Mesendoderm (in vitro differentiated cells): ENCODE measurements around the gene RNF208.

ENCODE experiments used
- DNase-seq: peaks from one replicate; pipeline ENCODE4 v3.0.0; 2013
- H2AK5ac ChIP-seq: 2 replicates; pipeline ENCODE4 v1.6.1; 2013; ENCODE audit warnings: low read length, inconsistent platforms
- H2BK120ac ChIP-seq: 2 replicates; pipeline ENCODE4 v1.6.1; 2013; ENCODE audit warnings: low read depth, mild to moderate bottlenecking, low read length, moderate library complexity, mixed read lengths
- H2BK15ac ChIP-seq: replicated peaks from 2 replicates; pipeline ENCODE4 v1.6.1; 2013; ENCODE audit warnings: low read depth, mild to moderate bottlenecking, moderate library complexity
- H2BK5ac ChIP-seq: 2 replicates; pipeline ENCODE4 v1.6.1; 2013; ENCODE audit warnings: low read length, inconsistent platforms
- H3K18ac ChIP-seq: 2 replicates; pipeline ENCODE4 v1.6.1; 2013; ENCODE audit warnings: mild to moderate bottlenecking, low read length, mixed read lengths
- H3K23ac ChIP-seq: one replicate; pipeline ENCODE4 v1.6.1; 2013; ENCODE audit warnings: low read length
- H3K27ac ChIP-seq: 2 replicates; pipeline ENCODE4 v1.5.1; 2013; ENCODE audit warnings: low read depth, mild to moderate bottlenecking, inconsistent platforms, low read length, moderate library complexity
- H3K27me3 ChIP-seq: 2 replicates; pipeline ENCODE4 v1.6.1; 2013; ENCODE audit warnings: low read length, control low read depth, mild to moderate bottlenecking, inconsistent platforms; ENCODE audit not compliant: insufficient read depth, poor library complexity
- H3K36me3 ChIP-seq: 2 replicates; pipeline ENCODE4 v1.6.1; 2013; ENCODE audit warnings: low read length, inconsistent platforms; ENCODE audit not compliant: control insufficient read depth, insufficient read depth
- H3K4ac ChIP-seq: one replicate; pipeline ENCODE4 v1.6.1; 2013; ENCODE audit warnings: low read depth, mild to moderate bottlenecking, low read length, moderate library complexity
- H3K4me1 ChIP-seq: 2 replicates; pipeline ENCODE4 v1.6.1; 2013; ENCODE audit warnings: low read depth, low read length, inconsistent platforms; ENCODE audit not compliant: control insufficient read depth
- H3K4me2 ChIP-seq: 2 replicates; pipeline ENCODE4 v1.6.1; 2013; ENCODE audit warnings: low read length
- H3K4me3 ChIP-seq: 2 replicates; pipeline ENCODE4 v1.5.1; 2013; ENCODE audit warnings: mild to moderate bottlenecking, low read length
- H3K56ac ChIP-seq: one replicate; pipeline ENCODE4 v1.6.1; 2013; ENCODE audit warnings: low read length
- H3K79me1 ChIP-seq: 2 replicates; pipeline ENCODE4 v1.6.1; 2013; ENCODE audit warnings: low read length, inconsistent platforms
- H3K79me2 ChIP-seq: 2 replicates; pipeline ENCODE4 v1.6.1; 2013; ENCODE audit warnings: mild to moderate bottlenecking, low read length; ENCODE audit not compliant: control insufficient read depth, insufficient read depth
- H3K9ac ChIP-seq: 2 replicates; pipeline ENCODE4 v1.6.1; 2013; ENCODE audit warnings: low read length, inconsistent platforms
- H4K5ac ChIP-seq: one replicate; pipeline ENCODE4 v1.6.1; 2013; ENCODE audit warnings: low read length
- H4K8ac ChIP-seq: one replicate; pipeline ENCODE4 v1.6.1; 2013; ENCODE audit warnings: low read depth, mild to moderate bottlenecking, control low read depth, low read length, moderate library complexity
- WGBS: extraction: QIAGEN DNeasy Blood & Tissue Kit; methylation state at CpG from one replicate; pipeline ENCODE4 v1.1.7; 2013; ENCODE audit warnings: low lambda C conversion rate, missing lambda C conversion rate; ENCODE audit not compliant: insufficient coverage; ENCODE audit errors: extremely low coverage; 5-methylcytosine and 5-hydroxymethylcytosine counted together

RNF208 gene

DNA sequence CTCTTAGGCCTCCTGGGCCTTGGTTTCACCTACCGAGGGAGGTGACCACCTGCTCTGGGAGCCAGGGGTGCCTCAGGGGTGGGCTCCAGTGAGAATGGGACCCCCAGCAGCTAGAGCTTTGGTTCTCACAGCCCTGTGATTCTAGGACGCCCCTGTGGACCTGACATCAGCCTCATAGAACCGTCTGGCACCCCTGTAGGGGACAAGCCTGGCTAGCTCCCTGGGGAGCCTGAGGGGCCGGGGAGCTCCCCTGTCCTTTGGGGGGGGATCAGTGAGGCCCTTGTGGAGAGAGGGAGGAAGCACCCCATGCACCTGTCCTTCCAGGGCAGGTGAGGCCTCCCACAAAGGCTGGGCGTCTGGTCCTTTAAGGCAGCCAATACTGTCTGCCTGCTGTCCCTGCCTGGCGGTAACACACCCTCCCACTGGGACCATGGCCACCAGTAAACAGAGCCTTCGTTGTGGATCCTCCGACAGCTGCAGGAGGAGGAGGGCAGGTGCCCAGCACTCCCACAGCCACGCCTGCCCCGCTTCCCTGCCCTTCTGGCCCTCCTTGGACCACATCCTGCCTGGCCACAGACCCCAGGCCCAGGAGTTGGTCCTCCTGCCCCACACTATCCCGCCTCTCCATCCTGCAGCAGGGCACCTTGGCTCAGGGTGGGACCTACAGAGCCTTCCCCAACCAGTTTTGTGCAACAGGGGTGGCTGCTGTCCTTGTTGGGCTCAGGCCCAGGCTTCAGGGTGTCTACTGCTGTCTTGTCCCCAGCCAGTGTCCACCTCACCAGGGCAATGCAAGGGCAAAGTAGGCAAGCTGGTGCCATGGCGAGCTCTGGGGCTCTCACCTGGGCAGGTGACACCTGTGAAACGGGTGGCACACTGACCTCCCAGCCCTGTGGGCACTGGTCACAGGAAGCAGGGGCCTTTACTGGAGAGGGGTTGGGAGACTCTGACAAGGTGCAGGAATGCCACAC, 16.0 kb upstream of the RNF208 start:
- H2BK120ac ChIP-seq = no peak overlapping the region
- peaks cover 9% of the 10 kb centered on the region for H3K79me1 ChIP-seq
- H2BK15ac ChIP-seq = no peak overlapping the region
- no peak for DNase-seq
- H3K79me2 ChIP-seq = peaks cover 17% of the 10 kb centered on the region
- H4K5ac ChIP-seq = no peak overlapping the region
- no peak overlapping the region for H3K18ac ChIP-seq
- no peak overlapping the region for H3K27ac ChIP-seq
- no peak overlapping the region for H4K8ac ChIP-seq
- no peak overlapping the region for H2BK5ac ChIP-seq
- H3K36me3 ChIP-seq = peaks cover 6% of the 10 kb centered on the region
- H3K4me2 ChIP-seq = no peak overlapping the region
- H3K56ac ChIP-seq = peak overlapping the region; percentile 30
- no peak overlapping the region for H2AK5ac ChIP-seq
- no peak overlapping the region for H3K4me3 ChIP-seq
- no peak overlapping the region for H3K23ac ChIP-seq
- H3K9ac ChIP-seq = no peak overlapping the region
- H3K4me1 ChIP-seq = peaks cover 4% of the 10 kb centered on the region
- no peaks in the 10 kb centered on the region for H3K27me3 ChIP-seq
- no CpG with 5 or more reads among the region's 13 CpGs for WGBS
- H3K4ac ChIP-seq = no peak overlapping the region

- H3K23ac ChIP-seq = no peak overlapping the region
- no peak overlapping the region for H4K8ac ChIP-seq
- H3K36me3 ChIP-seq = no peaks in the 10 kb centered on the region
- no peak overlapping the region for H3K4ac ChIP-seq
- peaks cover 2% of the 10 kb centered on the region for H3K4me1 ChIP-seq
- no peak overlapping the region for H2BK15ac ChIP-seq
- H2AK5ac ChIP-seq = no peak overlapping the region
- H3K4me3 ChIP-seq = no peak overlapping the region
- no peak overlapping the region for H2BK120ac ChIP-seq
- no CpG with 5 or more reads among the region's 11 CpGs for WGBS
- H3K27me3 ChIP-seq = no peaks in the 10 kb centered on the region
- DNase-seq = no peak
- H3K9ac ChIP-seq = no peak overlapping the region
- H3K79me2 ChIP-seq = peaks cover 8% of the 10 kb centered on the region
- no peak overlapping the region for H3K18ac ChIP-seq
- H3K4me2 ChIP-seq = no peak overlapping the region
- H3K56ac ChIP-seq = peak overlapping the region; percentile 56
- no peak overlapping the region for H2BK5ac ChIP-seq
- H4K5ac ChIP-seq = no peak overlapping the region
- H3K27ac ChIP-seq = no peak overlapping the region
- H3K79me1 ChIP-seq = peaks cover 6% of the 10 kb centered on the region
Measured at GRCh38 chr9:137236936-137237421, 14.9 kb upstream of the RNF208 start.

GRCh38 chr9:137236238-137236935, 14.3 kb upstream of the RNF208 start:
- Histone ChIP-seq H3K4me3 (no peak overlapping the region), H4K5ac (no peak overlapping the region), H3K9ac (no peak overlapping the region)

GRCh38 chr9:137235424-137236237, 13.6 kb upstream of the RNF208 start:
- Histone ChIP-seq H2BK5ac (no peak overlapping the region), H3K79me1 (peaks cover 6% of the 10 kb centered on the region), H3K4me2 (no peak overlapping the region), H3K56ac (no peak overlapping the region), H3K4ac (no peak overlapping the region), H4K5ac (no peak overlapping the region), H3K4me3 (no peak overlapping the region), H3K27ac (no peak overlapping the region), H3K4me1 (peaks cover 2% of the 10 kb centered on the region), H3K36me3 (no peaks in the 10 kb centered on the region), H2AK5ac (no peak overlapping the region), H3K18ac (no peak overlapping the region), H3K27me3 (no peaks in the 10 kb centered on the region), H3K9ac (no peak overlapping the region), H3K79me2 (peaks cover 3% of the 10 kb centered on the region), H2BK15ac (no peak overlapping the region), H4K8ac (no peak overlapping the region), H2BK120ac (no peak overlapping the region), H3K23ac (no peak overlapping the region)
- no CpG with 5 or more reads among the region's 35 CpGs for WGBS
- DNase-seq = no peak

More at GRCh38 chr9:137236238-137236935, 14.3 kb upstream of the RNF208 start:
- Histone ChIP-seq H3K4me1 (peaks cover 2% of the 10 kb centered on the region), H3K18ac (no peak overlapping the region), H3K27me3 (no peaks in the 10 kb centered on the region), H3K36me3 (no peaks in the 10 kb centered on the region), H3K27ac (no peak overlapping the region), H3K23ac (no peak overlapping the region), H3K4me2 (no peak overlapping the region), H2BK5ac (no peak overlapping the region), H4K8ac (no peak overlapping the region), H3K56ac (peak overlapping the region; percentile 56), H3K79me2 (peaks cover 3% of the 10 kb centered on the region), H2BK15ac (no peak overlapping the region), H3K79me1 (peaks cover 6% of the 10 kb centered on the region), H2BK120ac (no peak overlapping the region), H2AK5ac (no peak overlapping the region), H3K4ac (no peak overlapping the region)
- WGBS = no CpG with 5 or more reads among the region's 31 CpGs
- DNase-seq = peak; percentile 83

- no peak overlapping the region for H3K4ac ChIP-seq
- no CpG with 5 or more reads among the region's 18 CpGs for WGBS
- no peak overlapping the region for H3K56ac ChIP-seq
- no peak for DNase-seq
- no peak overlapping the region for H3K9ac ChIP-seq
- H2BK15ac ChIP-seq = no peak overlapping the region
- H3K4me2 ChIP-seq = no peak overlapping the region
- H2BK5ac ChIP-seq = no peak overlapping the region
- H3K79me2 ChIP-seq = peaks cover 3% of the 10 kb centered on the region
- peaks cover 6% of the 10 kb centered on the region for H3K79me1 ChIP-seq
- H4K5ac ChIP-seq = no peak overlapping the region
- H2AK5ac ChIP-seq = no peak overlapping the region
- H3K4me3 ChIP-seq = no peak overlapping the region
- no peaks in the 10 kb centered on the region for H3K27me3 ChIP-seq
- no peak overlapping the region for H3K18ac ChIP-seq
- peaks cover 2% of the 10 kb centered on the region for H3K4me1 ChIP-seq
- H3K27ac ChIP-seq = no peak overlapping the region
- H4K8ac ChIP-seq = no peak overlapping the region
- H3K36me3 ChIP-seq = no peaks in the 10 kb centered on the region
- H3K23ac ChIP-seq = no peak overlapping the region
- H2BK120ac ChIP-seq = no peak overlapping the region
Measured at GRCh38 chr9:137234758-137235423, 12.9 kb upstream of the RNF208 start.
